Measurements from ENCODE around the gene PANX3. TPM values are rescaled to one million over a fixed set of nuclear protein-coding genes. Genes with fewer than 3 reads are reported as not detected.

The PANX3 gene
- total RNA-seq, 1 experiment from 2014 or later = not detected

- H4K5ac ChIP-seq (ENCODE audit: insufficient read length, low read depth, low read length) = no peak overlapping the region
- H3K27me3 ChIP-seq (ENCODE audit: insufficient read depth, low read length) = no peaks in the 10 kb centered on the region
- H3K23ac ChIP-seq (ENCODE audit: insufficient read length, low read depth, low read length) = no peak overlapping the region
- no peak overlapping the region for H2BK12ac ChIP-seq (ENCODE audit: insufficient read length, low read depth, low read length)
- no peak overlapping the region for H3K27ac ChIP-seq (ENCODE audit: insufficient read length, low read depth, low read length)
- no peak overlapping the region for H2AK5ac ChIP-seq (ENCODE audit: insufficient read length, low read length)
- H3K4me2 ChIP-seq (ENCODE audit: insufficient read depth, insufficient read length, low read length) = no peak overlapping the region
- no peaks in the 10 kb centered on the region for H3K9me3 Mint-ChIP-seq
- H3K27me3 Mint-ChIP-seq (ENCODE audit: low read depth) = no peaks in the 10 kb centered on the region; the same call in 1 of the 2 replicates
- no peak overlapping the region for H3T11ph ChIP-seq (ENCODE audit: low read length)
- H2BK15ac ChIP-seq (ENCODE audit: low read depth, low read length) = no peak overlapping the region
- H4K8ac ChIP-seq (replicated peaks; ENCODE audit: insufficient read length, low read depth, low read length) = no peak overlapping the region
- no peak overlapping the region for H2AFZ ChIP-seq (ENCODE audit: low read length)
- no peaks in the 10 kb centered on the region for H3K4me1 Mint-ChIP-seq
- H2BK20ac ChIP-seq (ENCODE audit: low read depth, low read length, poor library complexity, severe bottlenecking) = no peak overlapping the region
- H3K79me1 ChIP-seq (ENCODE audit: insufficient read depth, low read depth, low read length, poor library complexity, severe bottlenecking) = no peaks in the 10 kb centered on the region
- H3K36me3 Mint-ChIP-seq (ENCODE audit: insufficient read depth in 1 of 3, low read depth in 3 of 3) = no peaks in the 10 kb centered on the region
- no peak overlapping the region for H3K4me3 Mint-ChIP-seq
- no peak overlapping the region for H3K9ac ChIP-seq (ENCODE audit: extremely low read depth, insufficient read length, low read length)
- no peak for DNase-seq
- H3K27ac Mint-ChIP-seq = no peak overlapping the region
- no peaks in the 10 kb centered on the region for H3K9me3 ChIP-seq (ENCODE audit: control insufficient read depth, low read depth, low read length)
- no peak overlapping the region for H2BK5ac ChIP-seq (ENCODE audit: insufficient read length, low read length)
- H4K91ac ChIP-seq (ENCODE audit: insufficient read length, low read depth, low read length) = no peak overlapping the region
- TF ChIP-seq CTCF (conservative IDR thresholded peaks at IDR 0.05) = no peak
- H3K4me1 ChIP-seq (ENCODE audit: insufficient read depth, low read length) = no peaks in the 10 kb centered on the region
- no peak overlapping the region for H3K14ac ChIP-seq (ENCODE audit: insufficient read depth, low read length)
- no peak overlapping the region for H3K4ac ChIP-seq (ENCODE audit: low read depth, low read length)
- H4K20me1 ChIP-seq (ENCODE audit: control insufficient read depth, insufficient read depth, insufficient read length) = no peaks in the 10 kb centered on the region
- WGBS (ENCODE audit: extremely low coverage, insufficient read length, low lambda C conversion rate) = no CpG with 5 or more reads among the region's 2 CpGs
- H3K18ac ChIP-seq (ENCODE audit: insufficient read length, low read depth, low read length) = no peak overlapping the region
- no peak overlapping the region for H2BK120ac ChIP-seq (ENCODE audit: low read depth, low read length, poor library complexity, severe bottlenecking)
- no peaks in the 10 kb centered on the region for H3K23me2 ChIP-seq (ENCODE audit: insufficient read length, low read depth, low read length, poor library complexity, severe bottlenecking)
- H3K79me2 ChIP-seq (ENCODE audit: insufficient read depth, low read length) = no peaks in the 10 kb centered on the region
- H3K56ac ChIP-seq (ENCODE audit: insufficient read length, low read depth, low read length) = no peak overlapping the region
These were observed 19.8 kb upstream of the PANX3 start for GRCh38 chr11:124591430-124591829.
